Measurements from ENCODE around the gene LILRB5. TPM values are rescaled to one million over a fixed set of nuclear protein-coding genes. Genes with fewer than 3 reads are reported as not detected.

LILRB5 gene
- total and polyA plus RNA-seq, 2 of the 8 experiments (the other 6 are each of a cell fraction or from before 2014, with no cell fraction given) = 0.05 TPM; not detected in 1

- Histone ChIP-seq H2BK15ac (ENCODE audit: low read length) (no peak overlapping the region), H2BK5ac (ENCODE audit: low read depth, low read length) (no peak overlapping the region), H2BK120ac (replicated peaks; ENCODE audit: low read depth, low read length) (no peak overlapping the region), H3K27ac (ENCODE audit: low read depth, low read length) (no peak overlapping the region), H3K9ac (replicated peaks in 1 of 4; ENCODE audit: extremely low read depth in 1 of 4, low read depth in 3 of 4, low read length in 3 of 4) (no peak overlapping the region), H3K18ac (ENCODE audit: extremely low read depth, low read length) (no peak overlapping the region), H2BK12ac (ENCODE audit: low read depth, low read length) (no peak overlapping the region), H3K79me2 (ENCODE audit: control insufficient read depth in 1 of 2, insufficient read depth in 2 of 2, low read length in 2 of 2) (no peaks in the 10 kb centered on the region), H3K36me3 (ENCODE audit: control insufficient read depth in 2 of 4, insufficient read depth in 4 of 4, low read length in 3 of 4) (no peaks in the 10 kb centered on the region), H3K9me3 (ENCODE audit: insufficient read depth in 2 of 2, low read depth in 1 of 2, low read length in 1 of 2) (no peaks in the 10 kb centered on the region), H4K5ac (ENCODE audit: insufficient read length, low read depth, low read length) (no peak overlapping the region), H2AFZ (ENCODE audit: low read length) (no peak overlapping the region), H2BK20ac (ENCODE audit: low read length) (no peak overlapping the region), H4K20me1 (replicated peaks in 1 of 2; ENCODE audit: control insufficient read depth in 1 of 2, insufficient read depth in 2 of 2, low read length in 2 of 2) (no peaks in the 10 kb centered on the region), H3K23ac (ENCODE audit: insufficient read length) (no peak overlapping the region), H3K23me2 (ENCODE audit: low read depth, low read length) (no peaks in the 10 kb centered on the region; the same call in 1 of the 2 replicates), H3K4me3 (ENCODE audit: extremely low read depth in 1 of 4, insufficient read depth in 2 of 4, low read depth in 3 of 4, low read length in 4 of 4) (no peak overlapping the region), H3K14ac (ENCODE audit: insufficient read length) (no peak overlapping the region), H3K4me2 (ENCODE audit: insufficient read depth in 1 of 2, low read depth in 2 of 2, low read length in 2 of 2) (no peak overlapping the region), H4K8ac (ENCODE audit: extremely low read depth, insufficient read depth, low read length) (no peak overlapping the region), H2AK5ac (ENCODE audit: low read depth, low read length) (no peak overlapping the region), H3K4me1 (replicated peaks in 1 of 4; ENCODE audit: control insufficient read depth in 3 of 4, insufficient read depth in 4 of 4, low read length in 3 of 4) (peaks cover 0 to 2% (median 0%) of the 10 kb centered on the region in 4 experiments; a peak in 2 of 7 replicates), H3K4ac (replicated peaks; ENCODE audit: insufficient read length, low read depth, low read length) (no peak overlapping the region), H3K27me3 (replicated peaks in 1 of 4; ENCODE audit: control insufficient read depth in 3 of 4, extremely low read depth in 1 of 4, insufficient read depth in 3 of 4, low read length in 3 of 4) (no peaks in the 10 kb centered on the region), H3K56ac (replicated peaks; ENCODE audit: insufficient read length, low read depth, low read length) (no peak overlapping the region), H4K91ac (replicated peaks; ENCODE audit: insufficient read length, low read length) (no peak overlapping the region), H3K79me1 (ENCODE audit: low read depth, low read length) (no peaks in the 10 kb centered on the region)
- DNase-seq (ENCODE audit: low read depth in 1 of 2, low spot score in 2 of 2) = peak in 1 of 2 experiments; percentile 8
- CTCF ChIA-PET (ENCODE audit: partially characterized antibody) = interaction anchor here (1.6 kb wide), 1 partner anchor 13 kb away, joined by 5 read pairs; no protein-coding TSS in a partner anchor
- POLR2A ChIA-PET (ENCODE audit: partially characterized antibody) = no interaction called here
- WGBS, 2 experiments (ENCODE audit: extremely low coverage in 1 of 2, insufficient coverage in 1 of 2, insufficient read length in 1 of 2, insufficient replicate concordance in 2 of 2, low coverage in 1 of 2, low lambda C conversion rate in 2 of 2, missing lambda C conversion rate in 1 of 2) = 88% methylated on average over 8 of the region's 8 CpGs; no CpG with 5 or more reads in 1 of the 2 experiments
- no peak for FAIRE-seq
- no peak for TF ChIP-seq GABPA (IDR thresholded peaks at IDR 0.05; ENCODE audit: borderline replicate concordance, insufficient read depth, low read length)
- TF ChIP-seq RXRA (IDR thresholded peaks at IDR 0.05; ENCODE audit: insufficient read depth, low read depth, low read length) = no peak
- no peak for TF ChIP-seq ATF2 (IDR thresholded peaks at IDR 0.05; ENCODE audit: low read length)
- no peak for TF ChIP-seq RAD21 (IDR thresholded peaks at IDR 0.05 in 1 of 2, conservative IDR thresholded peaks at IDR 0.05 in 1 of 2; ENCODE audit: low read depth in 2 of 2, low read length in 2 of 2)
- no peak for TF ChIP-seq TAF1 (IDR thresholded peaks at IDR 0.05; ENCODE audit: low read depth, low read length)
- no peak for TF ChIP-seq TBP (IDR thresholded peaks at IDR 0.05; ENCODE audit: low read depth, low read length)
- no peak for TF ChIP-seq MAFK (IDR thresholded peaks at IDR 0.05; ENCODE audit: low read depth, low read length)
- TF ChIP-seq SIX5 (IDR thresholded peaks at IDR 0.05; ENCODE audit: low read depth, low read length) = no peak
- no peak for TF ChIP-seq CTBP2 (IDR thresholded peaks at IDR 0.05; ENCODE audit: borderline replicate concordance, insufficient read depth, insufficient read length, low read length)
- no peak for TF ChIP-seq CEBPB (IDR thresholded peaks at IDR 0.05; ENCODE audit: low read depth, low read length)
- TF ChIP-seq KDM1A (IDR thresholded peaks at IDR 0.05; ENCODE audit: borderline replicate concordance, low read length) = no peak
- TF ChIP-seq NANOG (IDR thresholded peaks at IDR 0.05; ENCODE audit: insufficient read depth, low read depth, low read length, poor library complexity, severe bottlenecking) = no peak
Observed at GRCh38 chr19:54271106-54271505, 14.0 kb upstream of the LILRB5 start.

All from H1 (cell line).